GM23338 (cell line): ENCODE results near the gene DCBLD2.

ENCODE experiments used
- CTCF ChIP-seq, 2 experiments: fragments of 200-600 bp in 1 of 2; sonication (generic) in 1 of 2; conservative IDR thresholded peaks; 2 replicates each; pipeline versions ENCODE4 v1.5.1 to v1.6.1; 2016 to 2017; ENCODE audit warnings: antibody characterized with exemption in 2 of 2, low read depth in 2 of 2, mild to moderate bottlenecking in 2 of 2, moderate library complexity in 1 of 2
- ETS1 ChIP-seq: IDR thresholded peaks from 2 replicates; pipeline ENCODE4 v1.6.1; 2016; ENCODE audit warnings: antibody characterized with exemption
- EZH2 ChIP-seq: fragments of 200-600 bp; sonication (generic); IDR thresholded peaks from one replicate; pipeline ENCODE4 v1.8.0; 2017; ENCODE audit warnings: antibody characterized with exemption, mild to moderate bottlenecking, low read depth; ENCODE audit not compliant: unreplicated experiment
- EZH2phosphoT487 ChIP-seq: fragments of 200-600 bp; sonication (generic); IDR thresholded peaks from one replicate; pipeline ENCODE4 v1.8.1; 2018; ENCODE audit warnings: antibody characterized with exemption; ENCODE audit not compliant: unreplicated experiment
- POLR2AphosphoS5 ChIP-seq: IDR thresholded peaks from 2 replicates; pipeline ENCODE4 v1.6.1; 2016; ENCODE audit warnings: antibody characterized with exemption, low read depth
- REST ChIP-seq: IDR thresholded peaks from one replicate; pipeline ENCODE4 v1.6.1; 2018; ENCODE audit warnings: antibody characterized with exemption; ENCODE audit not compliant: unreplicated experiment

- TF ChIP-seq CTCF (conservative IDR thresholded peaks at IDR 0.05; ENCODE audit: low read depth in 2 of 2) = no peak
- no peak for TF ChIP-seq POLR2AphosphoS5
- no peak for TF ChIP-seq EZH2
- no peak for TF ChIP-seq REST
- TF ChIP-seq EZH2phosphoT487 = no peak
- no peak for TF ChIP-seq ETS1
Observed at GRCh38 chr3:98886525-98886924, 15.0 kb downstream of the DCBLD2 start.
